SW480 (cell line): ENCODE results near the gene AP1B1.

Experiments used
- DNase-seq: peaks from one replicate; pipeline ENCODE4 v3.0.0-alpha.2; 2016; ENCODE audit warnings: low spot score

Gene AP1B1

GRCh38 chr22:29313576-29314466 lies 74.5 kb downstream of the AP1B1 start:
- DNase-seq: peak; percentile 68

GRCh38 chr22:29313126-29313575 lies 75.2 kb downstream of the AP1B1 start:
- no peak for DNase-seq

GRCh38 chr22:29312218-29313125 lies 75.9 kb downstream of the AP1B1 start:
- DNase-seq: no peak

- DNase-seq: no peak
Measured at GRCh38 chr22:29311464-29312217, 76.7 kb downstream of the AP1B1 start.

GRCh38 chr22:29310863-29311339 lies 77.5 kb downstream of the AP1B1 start:
- DNase-seq: peak; percentile 85

GRCh38 chr22:29310065-29310862 lies 78.1 kb downstream of the AP1B1 start:
- DNase-seq: no peak

GRCh38 chr22:29309332-29310064 lies 78.9 kb downstream of the AP1B1 start:
- DNase-seq: peak; percentile 58

GRCh38 chr22:29308791-29309262 lies 79.5 kb downstream of the AP1B1 start:
- peak; percentile 78 for DNase-seq

GRCh38 chr22:29308148-29308790 lies 80.1 kb downstream of the AP1B1 start:
- DNase-seq: no peak

GRCh38 chr22:29307596-29308147 lies 80.7 kb downstream of the AP1B1 start:
- no peak for DNase-seq

GRCh38 chr22:29306835-29307595 lies 81.4 kb downstream of the AP1B1 start:
- DNase-seq: peak; percentile 63

GRCh38 chr22:29306175-29306834 lies 82.1 kb downstream of the AP1B1 start, which contains the start of gene GAS2L1:
TSS of gene GAS2L1 (plus strand) at chr22:29306650. CDS start at chr22:29308106, 1,456 bp downstream.
- peak; percentile 72 for DNase-seq

GRCh38 chr22:29305836-29306174 lies 82.6 kb downstream of the AP1B1 start:
- DNase-seq: no peak

GRCh38 chr22:29302681-29303465 lies 85.5 kb downstream of the AP1B1 start:
- no peak for DNase-seq

- DNase-seq: no peak
Measured at GRCh38 chr22:29302402-29302680, 86.0 kb downstream of the AP1B1 start.

GRCh38 chr22:29301716-29302401 lies 86.5 kb downstream of the AP1B1 start:
- no peak for DNase-seq
